Measurements from ENCODE around the gene SPSB4. TPM values are rescaled to one million over a fixed set of nuclear protein-coding genes. Genes with fewer than 3 reads are reported as not detected.

Gene SPSB4
- total and polyA plus RNA-seq, 2 donors (not counting 1 experiment from before 2014, with no cell fraction given) = not detected

DNA sequence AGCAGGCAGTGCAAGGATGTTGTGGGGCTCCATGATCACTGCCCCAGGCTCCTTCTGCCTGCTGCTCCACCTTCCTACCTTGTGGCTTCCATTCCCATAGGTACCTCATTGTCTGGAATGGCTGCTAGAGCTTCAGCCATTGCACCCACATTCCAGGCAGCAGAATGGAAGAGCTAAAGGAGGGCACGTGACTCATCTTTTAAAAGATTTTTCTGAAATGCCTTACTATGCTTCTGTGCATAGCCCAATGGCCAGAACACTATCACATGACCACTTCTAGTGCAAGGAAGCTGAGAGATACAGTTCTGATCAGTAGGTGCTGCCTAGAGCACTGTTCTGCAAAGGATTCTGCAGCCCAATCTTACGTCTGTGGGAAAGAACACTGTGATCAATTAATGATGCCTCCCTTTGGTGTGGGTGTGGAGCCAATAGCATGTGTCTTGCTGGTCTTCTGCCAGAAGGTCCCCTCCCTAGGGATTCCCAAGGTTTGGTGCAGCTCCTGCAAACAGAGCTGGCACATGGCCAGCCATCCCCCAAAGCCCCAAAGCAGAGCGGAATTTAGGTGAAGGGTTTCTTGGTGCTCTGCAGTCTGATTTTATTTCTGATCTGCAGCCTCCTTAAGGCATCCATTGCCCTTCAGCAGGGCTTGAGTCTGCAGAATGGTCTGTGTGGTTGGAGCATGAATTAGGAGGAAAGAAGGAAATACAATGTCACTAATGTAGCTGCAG lies 34.4 kb downstream of the SPSB4 start:
- no peak overlapping the region for H3K4me3 ChIP-seq (replicated peaks in 1 of 4; ENCODE audit: control extremely low read depth in 1 of 4, insufficient read depth in 1 of 4, low read depth in 3 of 4, low read length in 4 of 4)
- H3K9me3 ChIP-seq (ENCODE audit: control insufficient read depth, insufficient read depth, low read depth, low read length) = no peaks in the 10 kb centered on the region
- H4K20me1 ChIP-seq (ENCODE audit: control insufficient read depth, extremely low read depth, insufficient read depth, low read length) = no peaks in the 10 kb centered on the region
- H3K27me3 ChIP-seq (ENCODE audit: control insufficient read depth, insufficient read depth, low read length) = peaks cover 4% of the 10 kb centered on the region
- no peak overlapping the region for H3K9ac ChIP-seq (ENCODE audit: insufficient read depth, low read length)
- no peak for TF ChIP-seq EZH2 (IDR thresholded peaks at IDR 0.05; ENCODE audit: low read length, missing control alignments)
- TF ChIP-seq, protein P1, sequence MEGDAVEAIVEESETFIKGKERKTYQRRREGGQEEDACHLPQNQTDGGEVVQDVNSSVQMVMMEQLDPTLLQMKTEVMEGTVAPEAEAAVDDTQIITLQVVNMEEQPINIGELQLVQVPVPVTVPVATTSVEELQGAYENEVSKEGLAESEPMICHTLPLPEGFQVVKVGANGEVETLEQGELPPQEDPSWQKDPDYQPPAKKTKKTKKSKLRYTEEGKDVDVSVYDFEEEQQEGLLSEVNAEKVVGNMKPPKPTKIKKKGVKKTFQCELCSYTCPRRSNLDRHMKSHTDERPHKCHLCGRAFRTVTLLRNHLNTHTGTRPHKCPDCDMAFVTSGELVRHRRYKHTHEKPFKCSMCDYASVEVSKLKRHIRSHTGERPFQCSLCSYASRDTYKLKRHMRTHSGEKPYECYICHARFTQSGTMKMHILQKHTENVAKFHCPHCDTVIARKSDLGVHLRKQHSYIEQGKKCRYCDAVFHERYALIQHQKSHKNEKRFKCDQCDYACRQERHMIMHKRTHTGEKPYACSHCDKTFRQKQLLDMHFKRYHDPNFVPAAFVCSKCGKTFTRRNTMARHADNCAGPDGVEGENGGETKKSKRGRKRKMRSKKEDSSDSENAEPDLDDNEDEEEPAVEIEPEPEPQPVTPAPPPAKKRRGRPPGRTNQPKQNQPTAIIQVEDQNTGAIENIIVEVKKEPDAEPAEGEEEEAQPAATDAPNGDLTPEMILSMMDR (conservative IDR thresholded peaks at IDR 0.05 in 1 of 2, IDR thresholded peaks at IDR 0.05 in 1 of 2; ENCODE audit: low read depth in 1 of 2, low read length in 2 of 2) = no peak
- H3K27ac ChIP-seq (ENCODE audit: insufficient read depth, low read length) = no peak overlapping the region
- no peaks in the 10 kb centered on the region for H3K36me3 ChIP-seq (ENCODE audit: control insufficient read depth, insufficient read depth, low read length)
- H3K79me2 ChIP-seq (ENCODE audit: control insufficient read depth, insufficient read depth, low read length) = no peaks in the 10 kb centered on the region
- DNase-seq (ENCODE audit: low read depth in 2 of 2) = peak in 1 of 2 donors; percentile 3
- no peak overlapping the region for H2AFZ ChIP-seq (ENCODE audit: low read length)
- H3K4me1 ChIP-seq (ENCODE audit: control insufficient read depth, extremely low read depth, insufficient read depth, low read length) = no peaks in the 10 kb centered on the region
- no peak overlapping the region for H3K4me2 ChIP-seq (ENCODE audit: extremely low read depth, insufficient read depth, low read length)

DNA sequence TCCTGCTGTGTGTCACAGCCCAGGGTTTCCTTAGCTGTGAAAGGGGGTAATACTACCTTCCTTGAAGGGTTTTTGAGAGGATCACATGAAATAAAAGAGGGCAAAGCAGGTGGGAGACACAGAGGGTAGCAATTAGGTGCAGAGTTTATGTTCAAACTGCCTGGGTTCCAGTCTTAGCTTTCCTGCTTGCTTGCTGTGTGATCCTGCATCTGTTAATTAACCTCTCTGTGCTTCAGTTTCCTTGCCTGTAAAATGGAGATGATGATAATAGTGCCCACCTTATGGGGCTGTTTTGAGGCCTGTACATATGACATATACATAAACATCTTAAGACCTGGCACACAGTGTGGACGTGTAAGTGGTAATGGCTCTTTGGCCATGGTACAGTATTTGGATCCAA lies 35.0 kb downstream of the SPSB4 start:
- Histone ChIP-seq H4K20me1 (ENCODE audit: control insufficient read depth, extremely low read depth, insufficient read depth, low read length) (no peaks in the 10 kb centered on the region), H3K4me2 (ENCODE audit: extremely low read depth, insufficient read depth, low read length) (no peak overlapping the region), H3K79me2 (ENCODE audit: control insufficient read depth, insufficient read depth, low read length) (no peaks in the 10 kb centered on the region), H3K36me3 (ENCODE audit: control insufficient read depth, insufficient read depth, low read length) (no peaks in the 10 kb centered on the region), H3K9me3 (ENCODE audit: control insufficient read depth, insufficient read depth, low read depth, low read length) (no peaks in the 10 kb centered on the region), H3K4me1 (ENCODE audit: control insufficient read depth, extremely low read depth, insufficient read depth, low read length) (no peaks in the 10 kb centered on the region), H2AFZ (ENCODE audit: low read length) (no peak overlapping the region), H3K4me3 (replicated peaks in 1 of 4; ENCODE audit: control extremely low read depth in 1 of 4, insufficient read depth in 1 of 4, low read depth in 3 of 4, low read length in 4 of 4) (no peak overlapping the region), H3K27me3 (ENCODE audit: control insufficient read depth, insufficient read depth, low read length) (peaks cover 4% of the 10 kb centered on the region), H3K9ac (ENCODE audit: insufficient read depth, low read length) (no peak overlapping the region), H3K27ac (ENCODE audit: insufficient read depth, low read length) (no peak overlapping the region)
- DNase-seq (ENCODE audit: low read depth in 2 of 2) = no peak
- TF ChIP-seq, protein P1 (conservative IDR thresholded peaks at IDR 0.05 in 1 of 2, IDR thresholded peaks at IDR 0.05 in 1 of 2; ENCODE audit: low read depth in 1 of 2, low read length in 2 of 2) = no peak
- TF ChIP-seq EZH2 (IDR thresholded peaks at IDR 0.05; ENCODE audit: low read length, missing control alignments) = no peak

DNA sequence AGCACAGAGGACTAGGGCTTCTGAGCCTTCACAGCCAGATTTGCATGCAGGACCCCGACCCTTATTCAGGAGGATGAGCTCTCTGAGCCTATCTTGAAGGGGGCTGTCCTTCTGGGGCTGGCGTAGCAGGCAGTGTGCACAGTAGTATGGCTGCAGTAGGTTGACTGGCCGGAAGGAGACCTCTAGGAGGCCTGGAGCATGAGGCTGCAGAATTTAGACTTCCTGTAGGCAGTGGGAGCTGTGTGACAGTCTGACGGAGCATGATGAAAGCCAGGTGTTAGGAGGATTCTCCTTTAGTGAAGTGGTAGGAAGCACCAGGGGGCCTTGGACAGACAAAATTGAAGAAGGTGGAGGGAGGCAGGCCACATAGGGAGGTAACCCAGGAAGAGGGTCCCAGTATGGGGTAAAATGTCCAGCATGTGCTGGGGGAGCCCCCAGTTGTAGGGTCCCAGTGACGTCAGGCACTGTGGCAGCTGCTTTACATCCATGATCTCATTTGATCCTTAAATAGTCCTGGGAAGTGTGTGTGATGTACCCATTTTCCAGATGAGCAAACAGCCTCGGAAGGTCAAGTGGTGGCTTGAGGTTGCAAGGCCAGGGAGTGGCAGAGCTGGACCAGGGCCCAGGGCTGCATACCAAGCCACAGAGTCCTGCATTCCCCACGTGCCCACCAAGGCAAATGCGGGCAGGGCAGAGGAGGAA lies 36.1 kb downstream of the SPSB4 start:
- DNase-seq (ENCODE audit: low read depth in 2 of 2) = no peak
- no peak overlapping the region for H3K4me2 ChIP-seq (ENCODE audit: extremely low read depth, insufficient read depth, low read length)
- no peak overlapping the region for H3K9ac ChIP-seq (ENCODE audit: insufficient read depth, low read length)
- no peaks in the 10 kb centered on the region for H3K36me3 ChIP-seq (ENCODE audit: control insufficient read depth, insufficient read depth, low read length)
- TF ChIP-seq EZH2 (IDR thresholded peaks at IDR 0.05; ENCODE audit: low read length, missing control alignments) = no peak
- TF ChIP-seq, protein P1 (conservative IDR thresholded peaks at IDR 0.05 in 1 of 2, IDR thresholded peaks at IDR 0.05 in 1 of 2; ENCODE audit: low read depth in 1 of 2, low read length in 2 of 2) = no peak
- H3K79me2 ChIP-seq (ENCODE audit: control insufficient read depth, insufficient read depth, low read length) = no peaks in the 10 kb centered on the region
- H3K9me3 ChIP-seq (ENCODE audit: control insufficient read depth, insufficient read depth, low read depth, low read length) = no peaks in the 10 kb centered on the region
- no peak overlapping the region for H2AFZ ChIP-seq (ENCODE audit: low read length)
- H3K4me1 ChIP-seq (ENCODE audit: control insufficient read depth, extremely low read depth, insufficient read depth, low read length) = no peaks in the 10 kb centered on the region
- H3K4me3 ChIP-seq (replicated peaks in 1 of 4; ENCODE audit: control extremely low read depth in 1 of 4, insufficient read depth in 1 of 4, low read depth in 3 of 4, low read length in 4 of 4) = no peak overlapping the region
- H3K27me3 ChIP-seq (ENCODE audit: control insufficient read depth, insufficient read depth, low read length) = peaks cover 4% of the 10 kb centered on the region
- no peak overlapping the region for H3K27ac ChIP-seq (ENCODE audit: insufficient read depth, low read length)
- H4K20me1 ChIP-seq (ENCODE audit: control insufficient read depth, extremely low read depth, insufficient read depth, low read length) = no peaks in the 10 kb centered on the region
